LNCAP (cell line): Measurements from ENCODE around the gene BMF.

Source experiments
- TF ChIP-seq, protein P1 (sequence below): fragments of 450-650 bp; IDR thresholded peaks from 2 replicates; pipeline ENCODE4 v1.5.1; 2017; ENCODE audit warnings: mild to moderate bottlenecking

BMF gene

DNA sequence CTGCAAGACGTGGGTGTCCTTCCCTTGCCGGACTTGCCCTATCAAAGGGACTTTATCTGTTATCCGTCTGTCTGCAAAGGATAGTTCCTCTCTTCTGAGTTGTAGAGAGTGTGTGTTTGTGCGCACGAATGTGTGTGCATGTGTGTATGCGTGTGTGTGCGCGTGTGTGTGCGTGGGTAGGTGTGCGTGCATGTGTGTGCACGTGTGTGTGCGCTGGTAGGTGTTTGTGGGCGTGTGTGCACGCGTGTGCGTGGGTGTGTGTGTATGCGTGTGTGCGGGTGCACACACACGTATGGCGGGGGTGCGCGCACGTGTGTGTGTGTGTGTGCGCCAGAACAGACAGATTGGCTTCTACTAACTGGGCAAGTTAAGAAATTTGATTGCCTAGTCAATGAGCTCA is 4.1 kb upstream of the BMF start:
- TF ChIP-seq, protein P1, sequence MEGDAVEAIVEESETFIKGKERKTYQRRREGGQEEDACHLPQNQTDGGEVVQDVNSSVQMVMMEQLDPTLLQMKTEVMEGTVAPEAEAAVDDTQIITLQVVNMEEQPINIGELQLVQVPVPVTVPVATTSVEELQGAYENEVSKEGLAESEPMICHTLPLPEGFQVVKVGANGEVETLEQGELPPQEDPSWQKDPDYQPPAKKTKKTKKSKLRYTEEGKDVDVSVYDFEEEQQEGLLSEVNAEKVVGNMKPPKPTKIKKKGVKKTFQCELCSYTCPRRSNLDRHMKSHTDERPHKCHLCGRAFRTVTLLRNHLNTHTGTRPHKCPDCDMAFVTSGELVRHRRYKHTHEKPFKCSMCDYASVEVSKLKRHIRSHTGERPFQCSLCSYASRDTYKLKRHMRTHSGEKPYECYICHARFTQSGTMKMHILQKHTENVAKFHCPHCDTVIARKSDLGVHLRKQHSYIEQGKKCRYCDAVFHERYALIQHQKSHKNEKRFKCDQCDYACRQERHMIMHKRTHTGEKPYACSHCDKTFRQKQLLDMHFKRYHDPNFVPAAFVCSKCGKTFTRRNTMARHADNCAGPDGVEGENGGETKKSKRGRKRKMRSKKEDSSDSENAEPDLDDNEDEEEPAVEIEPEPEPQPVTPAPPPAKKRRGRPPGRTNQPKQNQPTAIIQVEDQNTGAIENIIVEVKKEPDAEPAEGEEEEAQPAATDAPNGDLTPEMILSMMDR: no peak

- TF ChIP-seq, protein P1: no peak
Observed at GRCh38 chr15:40111888-40112287, 3.2 kb upstream of the BMF start.

DNA sequence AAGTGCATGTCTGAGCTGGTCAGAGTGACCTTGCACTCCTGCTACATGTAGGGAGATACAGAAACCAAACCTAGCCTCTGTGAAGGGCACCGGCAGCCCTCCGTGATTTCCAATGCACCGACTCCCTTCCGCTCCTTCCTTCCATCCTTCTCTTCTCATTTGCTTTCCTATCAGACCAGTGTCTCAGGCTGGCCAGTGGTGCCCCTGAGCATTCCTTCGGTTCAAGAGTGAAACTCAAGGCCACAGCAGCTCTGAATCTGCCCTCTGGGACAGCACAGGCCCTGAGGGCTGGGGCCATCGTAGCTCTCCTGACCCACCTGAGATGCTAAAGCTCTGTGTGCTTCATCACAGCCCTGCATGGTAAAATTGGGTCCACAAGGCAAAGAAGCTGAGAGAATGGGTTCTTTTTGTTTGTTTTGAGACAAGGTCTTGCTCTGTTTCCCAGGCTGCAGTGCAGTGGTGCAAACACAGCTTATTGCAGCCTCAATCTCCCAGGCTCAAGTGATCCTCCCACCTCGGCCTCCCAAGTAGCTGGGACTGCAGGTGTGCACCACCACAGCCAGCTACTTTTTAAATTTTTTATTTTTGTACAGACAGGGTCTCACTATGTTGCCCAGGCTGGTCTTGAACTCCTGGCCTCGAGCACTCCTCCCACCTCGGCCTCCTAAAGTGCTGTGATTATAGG is 2.3 kb upstream of the BMF start:
- TF ChIP-seq, protein P1: no peak

DNA sequence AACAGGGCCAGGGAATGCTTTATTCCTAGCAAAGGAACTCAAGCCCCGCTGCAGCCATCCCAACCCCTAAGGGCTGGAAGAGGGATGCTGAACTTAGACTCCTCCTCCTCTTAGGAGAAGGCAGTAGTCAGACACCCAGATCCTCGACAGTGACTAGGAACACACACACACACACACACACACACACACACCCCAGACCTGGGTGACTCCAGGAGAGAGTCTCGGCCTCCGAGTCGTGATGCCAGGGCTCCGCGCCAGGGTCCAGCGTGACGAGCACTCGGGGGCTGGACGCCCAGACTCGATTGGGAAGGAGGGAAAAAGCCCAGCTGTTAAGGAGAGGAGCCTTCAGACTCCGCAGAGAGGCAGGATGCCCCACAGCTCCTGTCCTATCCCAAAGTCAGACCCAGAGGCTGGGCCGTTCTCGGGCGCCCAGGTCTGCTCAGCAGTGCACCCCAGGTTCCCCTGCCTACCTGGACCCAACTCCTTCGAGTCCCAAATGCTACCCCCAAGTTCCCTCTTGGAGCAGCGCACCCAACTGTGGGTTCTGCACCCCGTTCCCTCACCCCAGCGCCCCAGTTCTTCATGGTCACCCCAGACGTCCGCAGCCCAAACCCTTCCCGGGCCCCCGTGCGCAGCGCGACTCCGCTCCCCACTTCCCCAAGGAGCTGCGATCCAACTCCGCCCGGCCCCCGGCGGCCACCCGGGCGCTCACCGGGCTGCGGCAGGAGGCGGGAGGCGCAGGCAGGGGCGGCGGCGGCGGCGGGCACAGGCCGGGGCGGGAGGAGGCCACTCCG is 421 bp downstream of the BMF start:
- TF ChIP-seq, protein P1: no peak

GRCh38 chr15:40106203-40107161 is 2.2 kb downstream of the BMF start:
- TF ChIP-seq, protein P1: peak; percentile 25; the same call in 1 of the 2 replicates

DNA sequence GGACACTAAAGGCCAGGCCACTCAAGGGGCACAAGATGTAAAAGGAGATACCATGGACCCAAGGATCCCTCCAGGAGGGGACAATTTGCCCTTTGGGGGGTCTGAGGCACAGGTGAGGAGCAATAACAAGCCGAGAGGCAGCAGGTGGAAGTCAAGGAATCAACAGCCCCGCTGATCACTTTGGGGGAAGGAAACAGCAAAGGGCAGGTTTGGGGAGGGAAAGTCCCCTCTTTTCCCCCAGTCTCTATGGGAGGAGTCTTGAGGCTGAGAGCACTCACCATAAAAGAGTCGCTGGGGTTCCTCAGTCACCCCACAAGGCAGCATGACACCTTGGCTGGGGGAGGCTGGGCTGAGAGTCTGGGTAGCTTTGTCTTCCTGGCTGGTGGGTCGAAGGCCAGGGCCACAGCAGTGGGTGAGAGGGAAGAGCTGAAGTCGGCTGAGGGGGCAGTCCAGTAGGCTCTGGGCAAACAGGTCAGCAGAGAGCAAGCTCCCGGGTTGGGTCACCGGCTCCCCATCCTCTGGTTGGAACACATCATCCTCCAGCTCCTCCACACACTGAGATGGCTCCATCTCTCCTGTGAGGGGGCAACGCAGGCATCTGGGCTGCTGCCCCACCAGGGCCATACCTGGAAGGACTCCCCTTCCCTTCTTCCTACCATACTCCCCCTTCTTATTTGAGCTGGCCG is 3.0 kb downstream of the BMF start:
- TF ChIP-seq, protein P1: no peak
